GM10266 (cell line): ENCODE measurements around the gene CCL8.

Experiments
- DNase-seq: peaks from one replicate; pipeline ENCODE4 v3.0.0; 2012; ENCODE audit errors: extremely low spot score
- CTCF ChIP-seq: IDR thresholded peaks from 2 replicates; pipeline ENCODE4 v1.5.1; 2012; ENCODE audit warnings: mild to moderate bottlenecking, low read depth; ENCODE audit not compliant: control insufficient read depth, insufficient read depth; ENCODE audit errors: missing control alignments

The CCL8 gene

DNA sequence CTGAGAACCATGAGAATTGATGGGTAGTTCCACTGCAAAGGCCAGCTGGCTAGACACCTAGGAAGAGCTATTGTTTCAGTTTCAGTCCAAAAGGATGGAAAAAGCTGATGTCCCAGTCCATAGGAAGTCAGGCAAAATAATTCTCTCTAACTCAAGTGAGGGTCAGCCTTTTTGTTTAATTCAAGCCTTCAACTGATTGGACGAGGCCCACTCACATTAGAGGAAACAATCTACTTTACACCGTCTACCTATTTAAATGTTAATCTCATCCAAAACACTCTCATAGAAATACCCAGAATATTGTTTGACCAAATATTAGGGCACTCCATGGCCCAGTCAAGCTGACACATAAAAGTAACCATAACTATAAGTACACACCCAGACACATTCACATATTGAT is 22.7 kb downstream of the CCL8 start:
- no peak for DNase-seq
- no peak for TF ChIP-seq CTCF

DNA sequence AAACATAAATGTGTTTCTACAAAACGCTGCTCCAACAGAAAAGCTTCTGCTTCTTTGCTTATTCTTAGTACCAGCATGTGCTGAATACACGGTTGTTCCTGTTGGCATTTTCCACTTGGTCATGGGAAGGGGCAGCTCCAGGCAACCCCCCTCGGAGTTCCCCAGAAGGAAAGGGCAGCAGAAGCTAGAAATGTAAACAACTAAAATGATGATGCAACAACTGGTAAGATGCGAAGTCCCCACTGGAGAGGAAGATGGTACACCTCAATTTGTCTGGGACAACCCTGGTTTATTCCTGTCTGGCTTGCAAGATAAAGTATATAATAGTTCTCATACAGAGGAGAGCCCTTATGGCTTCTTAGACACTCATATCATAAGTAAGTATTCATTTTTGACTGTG is 27.8 kb downstream of the CCL8 start:
- no peak for DNase-seq
- no peak for TF ChIP-seq CTCF

GRCh38 chr17:34349751-34350150 is 30.5 kb downstream of the CCL8 start:
- no peak for TF ChIP-seq CTCF
- DNase-seq: no peak

GRCh38 chr17:34351096-34351495 is 31.9 kb downstream of the CCL8 start:
- no peak for DNase-seq
- no peak for TF ChIP-seq CTCF

DNA sequence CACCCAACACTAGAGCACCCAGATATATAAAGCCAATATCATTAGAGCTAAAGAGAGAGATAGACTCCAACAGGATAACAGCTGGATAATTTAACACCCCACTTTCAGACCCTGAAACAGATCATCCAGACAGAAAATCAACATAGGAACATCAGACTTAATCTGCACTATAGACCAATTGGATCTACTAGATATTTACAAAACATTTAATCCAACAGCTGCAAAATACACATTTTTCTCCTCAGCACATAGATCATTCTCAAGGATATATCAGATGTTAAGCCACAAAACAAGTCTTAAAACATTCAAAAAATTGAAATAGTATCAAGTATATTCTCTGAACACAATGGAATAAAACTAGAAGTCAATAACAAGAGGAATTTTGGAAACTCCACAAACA is 33.0 kb downstream of the CCL8 start:
- no peak for DNase-seq
- no peak for TF ChIP-seq CTCF

GRCh38 chr17:34354637-34355036 is 35.4 kb downstream of the CCL8 start:
- no peak for DNase-seq
- TF ChIP-seq CTCF: no peak

DNA sequence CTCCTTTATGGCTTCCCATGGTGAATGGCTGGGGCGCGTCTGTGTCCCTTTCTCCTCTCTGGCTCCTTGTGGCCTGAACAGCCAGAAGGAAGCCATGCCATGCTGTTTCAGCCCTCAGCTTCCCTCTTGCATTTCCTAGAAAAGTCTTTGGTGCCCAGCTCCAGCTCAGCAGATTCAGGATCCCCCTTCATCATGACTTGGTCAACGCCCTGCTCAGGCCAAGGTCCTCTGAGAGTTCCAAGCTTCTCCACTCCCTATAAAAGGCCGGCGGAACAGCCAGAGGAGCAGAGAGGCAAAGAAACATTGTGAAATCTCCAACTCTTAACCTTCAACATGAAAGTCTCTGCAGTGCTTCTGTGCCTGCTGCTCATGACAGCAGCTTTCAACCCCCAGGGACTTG is 37.0 kb downstream of the CCL8 start, which contains the start of gene CCL13:
Gene CCL13, plus strand, starts transcription at position 287 of the 400 bp plus-strand sequence. Its CDS starts 47 bp downstream, at position 334.
- no peak for TF ChIP-seq CTCF
- DNase-seq: no peak
